Retinal pigment epithelial cell (primary cell): ENCODE measurements around the gene GLIS2.
A peak's percentile ranks its signal among the peaks of the same experiment; 100 is the strongest.
"Not testable (repeated sequence)": the region's sequence is repeated elsewhere in the genome, so short reads cannot be mapped to it uniquely, and the experiment has no call there.

ENCODE experiments used
- DNase-seq: peaks from one replicate; pipeline ENCODE4 v3.0.0-alpha.2; 2010; ENCODE audit warnings: low read depth
- H3K4me3 ChIP-seq: 2 replicates; pipeline ENCODE4 v1.5.1; 2011; ENCODE audit warnings: mild to moderate bottlenecking, low read length, control low read depth, moderate library complexity
- TF ChIP-seq, protein P1 (sequence below): conservative IDR thresholded peaks from 2 replicates; pipeline ENCODE4 v1.5.1; 2011; ENCODE audit warnings: low read depth, low read length, control low read depth, inconsistent platforms

The GLIS2 gene

DNA sequence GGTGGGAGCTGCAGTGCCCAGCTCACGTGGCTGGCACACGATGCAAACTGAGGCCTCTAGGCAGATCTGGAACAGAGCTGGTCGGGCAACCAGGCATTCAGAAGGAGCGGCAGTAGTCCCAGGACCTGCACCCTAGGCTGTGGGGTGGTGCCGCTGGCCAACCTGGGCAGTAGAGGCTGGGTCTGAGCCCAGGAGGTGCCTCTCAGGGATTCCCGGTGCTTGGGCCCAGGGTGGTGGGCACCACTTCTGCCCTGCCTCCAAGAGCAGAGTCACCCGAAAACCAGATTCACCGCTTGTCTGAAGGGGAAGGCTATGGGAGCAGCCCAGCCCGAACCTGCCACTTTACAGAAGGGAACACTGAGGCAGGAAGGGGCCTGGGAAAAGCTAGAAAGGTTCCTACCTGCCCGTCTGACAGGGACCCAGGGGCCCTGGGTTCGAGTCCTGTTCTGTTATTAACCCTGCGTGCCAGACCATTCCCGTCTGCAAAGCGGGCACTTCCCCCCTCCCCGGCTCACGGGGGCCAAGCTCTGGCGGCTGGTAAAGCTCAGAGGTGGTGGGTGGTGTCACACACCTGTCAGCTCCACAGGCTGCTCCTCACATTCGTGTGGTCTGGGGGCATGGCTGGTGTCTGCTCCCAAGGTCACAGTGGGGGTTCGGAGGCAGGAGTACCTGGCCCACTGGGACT, 16.9 kb downstream of the GLIS2 start:
- TF ChIP-seq, protein P1, sequence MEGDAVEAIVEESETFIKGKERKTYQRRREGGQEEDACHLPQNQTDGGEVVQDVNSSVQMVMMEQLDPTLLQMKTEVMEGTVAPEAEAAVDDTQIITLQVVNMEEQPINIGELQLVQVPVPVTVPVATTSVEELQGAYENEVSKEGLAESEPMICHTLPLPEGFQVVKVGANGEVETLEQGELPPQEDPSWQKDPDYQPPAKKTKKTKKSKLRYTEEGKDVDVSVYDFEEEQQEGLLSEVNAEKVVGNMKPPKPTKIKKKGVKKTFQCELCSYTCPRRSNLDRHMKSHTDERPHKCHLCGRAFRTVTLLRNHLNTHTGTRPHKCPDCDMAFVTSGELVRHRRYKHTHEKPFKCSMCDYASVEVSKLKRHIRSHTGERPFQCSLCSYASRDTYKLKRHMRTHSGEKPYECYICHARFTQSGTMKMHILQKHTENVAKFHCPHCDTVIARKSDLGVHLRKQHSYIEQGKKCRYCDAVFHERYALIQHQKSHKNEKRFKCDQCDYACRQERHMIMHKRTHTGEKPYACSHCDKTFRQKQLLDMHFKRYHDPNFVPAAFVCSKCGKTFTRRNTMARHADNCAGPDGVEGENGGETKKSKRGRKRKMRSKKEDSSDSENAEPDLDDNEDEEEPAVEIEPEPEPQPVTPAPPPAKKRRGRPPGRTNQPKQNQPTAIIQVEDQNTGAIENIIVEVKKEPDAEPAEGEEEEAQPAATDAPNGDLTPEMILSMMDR, result no peak
- no peak overlapping the region for H3K4me3 ChIP-seq
- DNase-seq, result no peak

DNA sequence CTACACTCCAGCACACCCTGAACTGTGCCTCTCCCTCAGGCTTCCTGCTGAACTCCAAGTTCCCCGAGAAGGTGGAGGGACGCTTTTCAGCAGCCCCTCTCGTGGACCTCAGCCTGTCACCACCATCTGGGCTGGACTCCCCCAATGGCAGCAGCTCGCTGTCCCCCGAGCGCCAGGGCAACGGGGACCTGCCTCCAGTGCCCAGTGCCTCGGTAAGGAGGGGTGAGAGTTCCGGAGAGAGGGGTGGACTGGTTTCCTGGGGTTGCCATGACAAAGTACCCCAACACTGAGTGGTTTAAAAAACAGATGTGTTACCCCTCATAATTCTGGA, 17.4 kb downstream of the GLIS2 start:
- no peak for DNase-seq
- TF ChIP-seq, protein P1, result no peak
- no peak overlapping the region for H3K4me3 ChIP-seq

DNA sequence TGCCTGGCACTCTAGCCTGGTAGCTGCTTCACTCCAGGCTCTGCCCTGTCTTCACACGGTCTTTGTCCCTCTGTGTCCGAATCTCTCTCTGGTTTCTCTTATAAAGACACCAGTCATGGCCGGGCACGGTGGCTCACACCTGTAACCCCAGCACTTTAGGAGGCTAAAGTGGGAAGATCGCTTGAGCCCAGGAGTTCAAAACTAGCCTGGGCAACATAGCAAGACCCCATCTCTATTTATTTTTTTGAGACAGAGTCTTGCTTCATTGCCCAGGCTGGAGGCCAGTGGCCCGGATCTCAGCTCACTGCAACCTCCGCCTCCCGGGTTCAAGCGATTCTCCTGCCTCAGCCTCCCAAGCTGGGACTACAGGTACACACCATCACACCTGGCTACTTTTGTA, 17.8 kb downstream of the GLIS2 start:
- DNase-seq, H3K4me3 ChIP-seq: not testable (repeated sequence)

- TF ChIP-seq, protein P1, result no peak
- DNase-seq, result no peak
- H3K4me3 ChIP-seq, result no peak overlapping the region
These were observed 19.0 kb downstream of the GLIS2 start for GRCh38 chr16:4334724-4335495.

DNA sequence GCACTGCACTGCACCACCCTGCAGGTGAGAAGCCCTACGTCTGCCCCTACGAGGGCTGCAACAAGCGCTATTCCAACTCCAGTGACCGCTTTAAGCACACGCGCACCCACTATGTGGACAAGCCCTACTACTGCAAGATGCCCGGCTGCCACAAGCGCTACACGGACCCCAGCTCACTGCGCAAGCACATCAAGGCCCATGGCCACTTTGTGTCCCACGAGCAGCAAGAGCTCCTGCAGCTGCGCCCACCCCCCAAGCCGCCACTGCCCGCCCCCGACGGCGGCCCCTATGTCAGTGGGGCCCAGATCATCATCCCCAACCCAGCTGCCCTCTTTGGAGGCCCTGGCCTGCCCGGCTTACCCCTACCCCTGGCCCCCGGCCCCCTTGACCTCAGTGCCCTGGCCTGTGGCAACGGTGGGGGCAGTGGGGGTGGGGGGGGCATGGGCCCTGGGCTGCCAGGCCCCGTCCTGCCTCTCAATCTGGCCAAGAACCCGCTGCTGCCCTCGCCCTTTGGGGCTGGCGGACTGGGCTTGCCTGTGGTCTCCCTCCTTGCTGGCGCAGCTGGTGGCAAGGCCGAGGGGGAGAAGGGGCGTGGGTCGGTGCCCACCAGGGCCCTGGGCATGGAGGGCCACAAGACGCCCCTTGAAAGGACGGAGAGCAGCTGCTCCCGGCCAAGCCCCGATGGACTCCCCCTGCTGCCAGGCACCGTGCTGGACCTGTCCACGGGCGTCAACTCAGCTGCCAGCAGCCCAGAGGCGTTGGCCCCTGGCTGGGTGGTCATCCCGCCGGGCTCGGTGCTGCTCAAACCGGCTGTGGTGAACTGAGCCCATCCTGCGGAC, 21.1 kb downstream of the GLIS2 start:
- TF ChIP-seq, protein P1, result no peak
- no peak for DNase-seq
- H3K4me3 ChIP-seq, result no peak overlapping the region

GRCh38 chr16:4337540-4338088, 21.7 kb downstream of the GLIS2 start:
- TF ChIP-seq, protein P1, result no peak
- no peak for DNase-seq
- H3K4me3 ChIP-seq, result no peak overlapping the region

DNA sequence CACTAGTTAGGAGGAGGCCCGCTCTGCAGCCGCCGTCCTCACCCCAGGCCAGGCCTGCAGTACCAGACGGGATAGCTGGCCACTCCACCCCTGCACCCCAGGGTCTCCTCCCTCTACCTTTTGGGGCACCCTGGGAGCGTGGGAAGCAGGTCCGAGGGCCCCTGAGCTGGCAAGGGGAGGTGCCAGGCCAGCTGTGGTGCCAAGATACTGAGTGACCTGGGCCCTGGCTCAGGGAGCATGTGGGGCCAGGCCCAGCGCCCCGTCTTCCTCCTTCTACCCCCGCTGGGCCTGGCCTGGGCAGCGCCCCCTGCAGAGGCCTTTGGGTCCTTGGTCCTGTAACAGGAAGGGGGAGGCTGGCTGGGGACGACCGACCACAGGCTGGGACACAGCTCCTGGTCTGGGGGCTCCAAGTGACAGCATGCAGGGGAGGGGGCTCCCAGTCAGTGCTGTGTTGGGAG, 22.3 kb downstream of the GLIS2 start:
- no peak for DNase-seq
- H3K4me3 ChIP-seq, result no peak overlapping the region
- TF ChIP-seq, protein P1, result peak; percentile 31
